ENCODE measurements around the gene LHFPL3.

DNA sequence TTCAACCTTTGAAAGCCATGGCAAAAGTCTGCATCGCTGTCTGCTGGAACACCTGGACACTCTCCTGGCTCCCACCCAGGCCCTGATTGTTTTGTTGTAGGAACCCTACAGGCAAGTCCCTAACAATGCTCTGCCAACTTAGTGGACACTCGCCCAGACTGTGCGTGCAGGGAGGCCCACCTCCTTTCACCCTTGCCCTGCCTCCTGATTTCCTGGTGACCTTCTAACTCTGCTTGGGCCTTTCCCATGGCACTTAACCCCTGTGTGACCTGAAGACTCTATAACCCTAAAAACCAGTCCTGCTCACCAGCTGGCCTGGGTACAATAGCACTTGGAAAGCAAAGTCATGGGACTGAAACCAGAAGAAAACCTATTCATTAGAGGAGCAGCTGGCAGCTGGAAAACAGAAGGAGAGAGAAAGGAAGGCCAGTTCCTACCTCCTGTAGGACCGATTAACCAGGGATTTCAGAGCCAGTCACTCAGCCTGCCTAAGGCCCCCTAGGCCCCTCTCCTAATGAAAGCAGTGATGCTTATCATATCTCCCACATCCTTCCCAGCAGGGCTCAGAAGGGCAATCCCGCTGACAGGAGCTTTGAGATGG is 602.9 kb downstream of the LHFPL3 start:
- TF ChIP-seq, protein P1, sequence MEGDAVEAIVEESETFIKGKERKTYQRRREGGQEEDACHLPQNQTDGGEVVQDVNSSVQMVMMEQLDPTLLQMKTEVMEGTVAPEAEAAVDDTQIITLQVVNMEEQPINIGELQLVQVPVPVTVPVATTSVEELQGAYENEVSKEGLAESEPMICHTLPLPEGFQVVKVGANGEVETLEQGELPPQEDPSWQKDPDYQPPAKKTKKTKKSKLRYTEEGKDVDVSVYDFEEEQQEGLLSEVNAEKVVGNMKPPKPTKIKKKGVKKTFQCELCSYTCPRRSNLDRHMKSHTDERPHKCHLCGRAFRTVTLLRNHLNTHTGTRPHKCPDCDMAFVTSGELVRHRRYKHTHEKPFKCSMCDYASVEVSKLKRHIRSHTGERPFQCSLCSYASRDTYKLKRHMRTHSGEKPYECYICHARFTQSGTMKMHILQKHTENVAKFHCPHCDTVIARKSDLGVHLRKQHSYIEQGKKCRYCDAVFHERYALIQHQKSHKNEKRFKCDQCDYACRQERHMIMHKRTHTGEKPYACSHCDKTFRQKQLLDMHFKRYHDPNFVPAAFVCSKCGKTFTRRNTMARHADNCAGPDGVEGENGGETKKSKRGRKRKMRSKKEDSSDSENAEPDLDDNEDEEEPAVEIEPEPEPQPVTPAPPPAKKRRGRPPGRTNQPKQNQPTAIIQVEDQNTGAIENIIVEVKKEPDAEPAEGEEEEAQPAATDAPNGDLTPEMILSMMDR (IDR thresholded peaks at IDR 0.05), result no peak
- TF ChIP-seq EP300 (IDR thresholded peaks at IDR 0.05) (no peak), POLR2A (IDR thresholded peaks at IDR 0.05) (no peak)
